Measurements from ENCODE around the gene LMNA. TPM values are rescaled to one million over a fixed set of nuclear protein-coding genes. Genes with fewer than 3 reads are reported as not detected.
"Not testable (repeated sequence)": the region's sequence is repeated elsewhere in the genome, so short reads cannot be mapped to it uniquely, and the experiment has no call there.

The LMNA gene
- total and polyA plus RNA-seq, 2 of the 4 experiments (the other 2 are of a cell fraction): 563 to 755 TPM

- H3K79me1 ChIP-seq (ENCODE audit: low read depth in 1 of 2, low read length in 2 of 2); H3K27ac ChIP-seq (ENCODE audit: insufficient read depth, low read length); H2AFZ ChIP-seq (replicated peaks; ENCODE audit: low read length, poor library complexity); H3K4me1 ChIP-seq (ENCODE audit: control insufficient read depth, insufficient read depth, low read length); H2BK15ac ChIP-seq (ENCODE audit: low read depth, low read length); DNase-seq; H3K4me3 ChIP-seq (ENCODE audit: insufficient read depth, low read depth, low read length); H3K9ac ChIP-seq (ENCODE audit: low read depth, low read length); dilution Hi-C loops (cut with HindIII; ENCODE audit: low sequenced_read_pairs, unreplicated experiment); H4K5ac ChIP-seq (ENCODE audit: low read depth, low read length); H3K36me3 ChIP-seq (ENCODE audit: control insufficient read depth, insufficient read depth, low read length); H4K91ac ChIP-seq (ENCODE audit: insufficient read depth, low read depth, low read length); H2BK5ac ChIP-seq (ENCODE audit: low read depth, low read length, poor library complexity, severe bottlenecking); H3K27me3 ChIP-seq (ENCODE audit: control insufficient read depth, insufficient read depth, low read length); H2BK20ac ChIP-seq (ENCODE audit: low read depth, low read length); H4K8ac ChIP-seq (ENCODE audit: low read depth in 2 of 2, low read length in 2 of 2); H3K23ac ChIP-seq (ENCODE audit: low read depth, low read length); in situ Hi-C loops (cut with MboI; ENCODE audit: low sequenced_read_pairs); H3K18ac ChIP-seq (ENCODE audit: low read depth, low read length); ATAC-seq (ENCODE audit: low read depth); H2BK120ac ChIP-seq (ENCODE audit: low read depth, low read length); BruUV-seq (replicated peaks); POLR2A ChIA-PET (ENCODE audit: unreplicated experiment); H3K9me3 ChIP-seq (ENCODE audit: control insufficient read depth, insufficient read depth, low read length); H4K20me1 ChIP-seq (ENCODE audit: insufficient read depth, low read length); H3K4me2 ChIP-seq (ENCODE audit: low read depth, low read length); H3K14ac ChIP-seq (replicated peaks; ENCODE audit: low read depth, low read length); intact Hi-C loops (cut with micrococcal nuclease); H3K9me1 ChIP-seq (ENCODE audit: insufficient read depth, low read length); H3K4ac ChIP-seq (ENCODE audit: low read depth, low read length); H2AK5ac ChIP-seq (ENCODE audit: low read depth, low read length); H3K56ac ChIP-seq (ENCODE audit: extremely low read depth, insufficient read depth, low read length); H2AK9ac ChIP-seq (replicated peaks; ENCODE audit: low read depth, low read length, poor library complexity): not testable (repeated sequence)
- CTCF ChIA-PET: interaction anchor here (0.6 kb wide), 1 partner anchor 456 kb away, joined by 5 read pairs; no protein-coding TSS in a partner anchor
- peak; percentile 44; the same call in 1 of the 2 replicates for TF ChIP-seq CEBPB (IDR thresholded peaks at IDR 0.05; ENCODE audit: low read depth, low read length)
- no CpG with 5 or more reads among the region's 2 CpGs for WGBS, 2 experiments (ENCODE audit: extremely low coverage in 2 of 2, insufficient read length in 1 of 2)
These were observed 72.1 kb downstream of the LMNA start for GRCh38 chr1:156186347-156187177.

Other genes with a start within 250 kb of the LMNA start
- 46.8 and 52.2 TPM in 2 replicates for gene RIT1, start 203.4 kb upstream of the LMNA start, total RNA-seq (2012; rRNA removed)
- 26.2 and 29.6 TPM in 2 replicates for gene RIT1, start 203.4 kb upstream of the LMNA start, polyA plus RNA-seq (2012; rRNA removed)
- 22.5 and 28.0 TPM in 2 replicates for gene KHDC4, start 180.3 kb upstream of the LMNA start, total RNA-seq (2012; rRNA removed)
- 23.4 and 29.9 TPM in 2 replicates for gene KHDC4, start 180.3 kb upstream of the LMNA start, polyA plus RNA-seq (2012; rRNA removed)
- not detected in 2 replicates for gene RXFP4, start 173.1 kb upstream of the LMNA start, total RNA-seq (2012; rRNA removed)
- gene RXFP4, start 173.1 kb upstream of the LMNA start, polyA plus RNA-seq (2012; rRNA removed): not detected in 2 replicates
- gene ARHGEF2, start 136.2 kb upstream of the LMNA start, total RNA-seq (2012; rRNA removed): 81.4 and 91.8 TPM in 2 replicates
- gene ARHGEF2, start 136.2 kb upstream of the LMNA start, polyA plus RNA-seq (2012; rRNA removed): 101 and 117 TPM in 2 replicates
- 553 and 927 TPM in 2 replicates for gene SSR2, start 93.8 kb upstream of the LMNA start, total RNA-seq (2012; rRNA removed)
- gene SSR2, start 93.8 kb upstream of the LMNA start, polyA plus RNA-seq (2012; rRNA removed): 952 and 1,264 TPM in 2 replicates
- gene UBQLN4, start 60.9 kb upstream of the LMNA start, total RNA-seq (2012; rRNA removed): 8.8 and 9.7 TPM in 2 replicates
- gene UBQLN4, start 60.9 kb upstream of the LMNA start, polyA plus RNA-seq (2012; rRNA removed): 21.6 and 24.0 TPM in 2 replicates
- gene LAMTOR2, start 59.9 kb upstream of the LMNA start, total RNA-seq (2012; rRNA removed): 45.8 and 50.0 TPM in 2 replicates
- gene LAMTOR2, start 59.9 kb upstream of the LMNA start, polyA plus RNA-seq (2012; rRNA removed): 89.0 and 106 TPM in 2 replicates
- not detected in 2 replicates for gene RAB25, start 53.6 kb upstream of the LMNA start, total RNA-seq (2012; rRNA removed)
- not detected in 2 replicates for gene RAB25, start 53.6 kb upstream of the LMNA start, polyA plus RNA-seq (2012; rRNA removed)
- 2.3 and 2.5 TPM in 2 replicates for gene MEX3A, start 32.2 kb upstream of the LMNA start, total RNA-seq (2012; rRNA removed)
- gene MEX3A, start 32.2 kb upstream of the LMNA start, polyA plus RNA-seq (2012; rRNA removed): 9.0 and 11.6 TPM in 2 replicates
- 0.18 and 0.28 TPM in 2 replicates for gene SEMA4A, start 38.9 kb downstream of the LMNA start, total RNA-seq (2012; rRNA removed)
- gene SEMA4A, start 38.9 kb downstream of the LMNA start, polyA plus RNA-seq (2012; rRNA removed): 0.86 and 1.4 TPM in 2 replicates
- 12.7 and 12.8 TPM in 2 replicates for gene SLC25A44, start 79.4 kb downstream of the LMNA start, total RNA-seq (2012; rRNA removed)
- gene SLC25A44, start 79.4 kb downstream of the LMNA start, polyA plus RNA-seq (2012; rRNA removed): 19.7 and 20.2 TPM in 2 replicates
- 54.8 and 62.5 TPM in 2 replicates for gene PMF1, start 98.3 kb downstream of the LMNA start, total RNA-seq (2012; rRNA removed)
- gene PMF1, start 98.3 kb downstream of the LMNA start, polyA plus RNA-seq (2012; rRNA removed): 73.4 and 74.9 TPM in 2 replicates
- gene BGLAP, start 127.5 kb downstream of the LMNA start, total RNA-seq (2012; rRNA removed): not detected in 2 replicates
- 0.32 and 0.67 TPM in 2 replicates for gene BGLAP, start 127.5 kb downstream of the LMNA start, polyA plus RNA-seq (2012; rRNA removed)
- under 0.01 TPM in 1 of 2 replicates, not detected in the other for gene PAQR6, start 133.3 kb downstream of the LMNA start, total RNA-seq (2012; rRNA removed)
- 0.57 and 0.67 TPM in 2 replicates for gene PAQR6, start 133.3 kb downstream of the LMNA start, polyA plus RNA-seq (2012; rRNA removed)
- gene SMG5, start 168.1 kb downstream of the LMNA start, total RNA-seq (2012; rRNA removed): 33.9 and 37.3 TPM in 2 replicates
- gene SMG5, start 168.1 kb downstream of the LMNA start, polyA plus RNA-seq (2012; rRNA removed): 33.3 and 34.7 TPM in 2 replicates
- gene TMEM79, start 169.6 kb downstream of the LMNA start, total RNA-seq (2012; rRNA removed): 0.28 and 0.54 TPM in 2 replicates
- gene TMEM79, start 169.6 kb downstream of the LMNA start, polyA plus RNA-seq (2012; rRNA removed): 2.3 and 3.3 TPM in 2 replicates
- gene GLMP, start 181.0 kb downstream of the LMNA start, total RNA-seq (2012; rRNA removed): 18.3 and 32.6 TPM in 2 replicates
- gene GLMP, start 181.0 kb downstream of the LMNA start, polyA plus RNA-seq (2012; rRNA removed): 43.1 and 45.8 TPM in 2 replicates
- 0.28 TPM in 1 of 2 replicates, not detected in the other for gene VHLL, start 184.6 kb downstream of the LMNA start, total RNA-seq (2012; rRNA removed)
- gene VHLL, start 184.6 kb downstream of the LMNA start, polyA plus RNA-seq (2012; rRNA removed): not detected in 2 replicates
- gene CCT3, start 223.6 kb downstream of the LMNA start, total RNA-seq (2012; rRNA removed): 595 and 637 TPM in 2 replicates
- gene CCT3, start 223.6 kb downstream of the LMNA start, polyA plus RNA-seq (2012; rRNA removed): 293 and 313 TPM in 2 replicates
- not detected in 2 replicates for gene TSACC, start 223.8 kb downstream of the LMNA start, total RNA-seq (2012; rRNA removed)
- 0.75 and 0.79 TPM in 2 replicates for gene TSACC, start 223.8 kb downstream of the LMNA start, polyA plus RNA-seq (2012; rRNA removed)